ENCODE data around the gene ATP8A2. TPM values are rescaled to one million over a fixed set of nuclear protein-coding genes. Genes with fewer than 3 reads are reported as not detected.

Gene ATP8A2
- total RNA-seq, 1 donor from 2014 or later, result 1.9 TPM

DNA sequence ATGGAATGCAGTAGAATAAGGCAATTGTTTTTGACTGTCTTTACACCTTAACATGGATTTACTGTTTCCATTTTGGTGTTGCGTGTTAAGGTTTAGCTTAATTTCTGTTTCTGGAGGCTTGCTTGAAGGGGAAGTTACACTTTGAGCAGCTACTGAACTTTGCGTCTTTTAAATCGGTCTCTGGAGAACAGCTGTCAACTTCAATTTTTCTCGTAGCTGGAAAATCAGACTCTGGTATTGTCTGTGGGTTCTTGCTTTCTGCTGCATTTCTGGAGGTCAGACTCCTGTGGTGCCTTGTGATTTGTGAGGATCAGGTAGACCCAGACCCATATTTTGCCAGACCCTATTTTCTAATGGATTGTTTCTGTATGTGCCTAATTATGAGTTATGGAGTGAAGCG lies 146.7 kb downstream of the ATP8A2 start:
- Mint-ChIP-seq H3K27me3 (ENCODE audit: low read depth) (peaks cover 14% of the 10 kb centered on the region), H3K4me1 (ENCODE audit: low read depth) (no peaks in the 10 kb centered on the region), H3K4me3 (ENCODE audit: unreplicated experiment) (no peak overlapping the region), H3K9me3 (ENCODE audit: low read depth) (peaks cover 12% of the 10 kb centered on the region), H3K27ac (ENCODE audit: unreplicated experiment) (no peak overlapping the region), H3K36me3 (ENCODE audit: low read depth) (no peaks in the 10 kb centered on the region)
- TF ChIP-seq, protein P1, sequence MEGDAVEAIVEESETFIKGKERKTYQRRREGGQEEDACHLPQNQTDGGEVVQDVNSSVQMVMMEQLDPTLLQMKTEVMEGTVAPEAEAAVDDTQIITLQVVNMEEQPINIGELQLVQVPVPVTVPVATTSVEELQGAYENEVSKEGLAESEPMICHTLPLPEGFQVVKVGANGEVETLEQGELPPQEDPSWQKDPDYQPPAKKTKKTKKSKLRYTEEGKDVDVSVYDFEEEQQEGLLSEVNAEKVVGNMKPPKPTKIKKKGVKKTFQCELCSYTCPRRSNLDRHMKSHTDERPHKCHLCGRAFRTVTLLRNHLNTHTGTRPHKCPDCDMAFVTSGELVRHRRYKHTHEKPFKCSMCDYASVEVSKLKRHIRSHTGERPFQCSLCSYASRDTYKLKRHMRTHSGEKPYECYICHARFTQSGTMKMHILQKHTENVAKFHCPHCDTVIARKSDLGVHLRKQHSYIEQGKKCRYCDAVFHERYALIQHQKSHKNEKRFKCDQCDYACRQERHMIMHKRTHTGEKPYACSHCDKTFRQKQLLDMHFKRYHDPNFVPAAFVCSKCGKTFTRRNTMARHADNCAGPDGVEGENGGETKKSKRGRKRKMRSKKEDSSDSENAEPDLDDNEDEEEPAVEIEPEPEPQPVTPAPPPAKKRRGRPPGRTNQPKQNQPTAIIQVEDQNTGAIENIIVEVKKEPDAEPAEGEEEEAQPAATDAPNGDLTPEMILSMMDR (IDR thresholded peaks at IDR 0.05), result no peak
- DNase-seq (ENCODE audit: low spot score), result no peak

DNA sequence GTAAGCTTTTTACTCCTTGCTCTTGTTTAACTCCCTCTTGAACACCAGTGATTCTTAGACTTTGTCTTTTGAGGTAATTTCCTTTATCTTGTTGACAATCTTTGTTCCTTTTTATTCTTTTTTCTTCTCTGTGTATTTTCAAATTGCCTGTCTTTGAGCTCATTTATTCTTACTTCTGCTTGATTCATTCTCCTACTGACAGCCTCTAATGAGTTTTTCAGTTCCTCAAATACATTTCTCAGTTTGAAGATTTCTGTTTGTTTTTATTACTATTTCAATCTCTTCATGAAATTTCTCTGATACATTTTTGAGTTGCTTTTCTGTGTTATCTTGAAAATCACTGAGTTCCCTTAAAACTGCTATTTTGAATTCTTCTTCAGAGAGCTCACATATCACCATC lies 154.1 kb downstream of the ATP8A2 start:
- TF ChIP-seq, protein P1 (IDR thresholded peaks at IDR 0.05), result no peak
- H3K4me3 Mint-ChIP-seq (ENCODE audit: unreplicated experiment), result no peak overlapping the region
- DNase-seq (ENCODE audit: low spot score), result no peak
- peaks cover 11% of the 10 kb centered on the region for H3K36me3 Mint-ChIP-seq (ENCODE audit: low read depth)
- H3K27ac Mint-ChIP-seq (ENCODE audit: unreplicated experiment), result no peak overlapping the region
- peaks cover 41% of the 10 kb centered on the region for H3K9me3 Mint-ChIP-seq (ENCODE audit: low read depth)
- H3K4me1 Mint-ChIP-seq (ENCODE audit: low read depth), result no peaks in the 10 kb centered on the region
- peaks cover 30% of the 10 kb centered on the region for H3K27me3 Mint-ChIP-seq (ENCODE audit: low read depth)

DNA sequence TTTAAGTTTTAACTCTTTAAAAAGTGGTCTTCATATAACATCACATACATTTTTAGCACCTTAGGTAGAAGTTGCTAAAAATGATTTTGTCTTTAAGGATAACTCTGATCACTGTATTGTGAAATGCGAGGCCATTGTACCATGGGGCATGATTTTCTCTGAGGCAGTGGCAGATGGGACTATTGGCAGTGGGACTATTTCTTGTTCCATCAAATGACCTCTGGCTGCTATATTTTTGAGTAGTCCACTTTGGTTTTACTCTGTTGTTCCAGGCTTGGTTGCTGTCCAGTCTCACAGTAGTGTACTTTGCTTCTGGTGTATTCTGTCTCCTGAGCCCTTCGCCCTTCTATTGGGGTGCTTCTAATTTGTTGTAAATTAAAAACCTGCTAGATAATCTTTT lies 156.5 kb downstream of the ATP8A2 start:
- Mint-ChIP-seq H3K27ac (ENCODE audit: unreplicated experiment) (no peak overlapping the region), H3K4me3 (ENCODE audit: unreplicated experiment) (no peak overlapping the region), H3K9me3 (ENCODE audit: low read depth) (peaks cover 32% of the 10 kb centered on the region), H3K36me3 (ENCODE audit: low read depth) (peaks cover 11% of the 10 kb centered on the region), H3K4me1 (ENCODE audit: low read depth) (no peaks in the 10 kb centered on the region), H3K27me3 (ENCODE audit: low read depth) (peaks cover 31% of the 10 kb centered on the region)
- TF ChIP-seq, protein P1 (IDR thresholded peaks at IDR 0.05), result no peak
- DNase-seq (ENCODE audit: low spot score), result no peak

DNA sequence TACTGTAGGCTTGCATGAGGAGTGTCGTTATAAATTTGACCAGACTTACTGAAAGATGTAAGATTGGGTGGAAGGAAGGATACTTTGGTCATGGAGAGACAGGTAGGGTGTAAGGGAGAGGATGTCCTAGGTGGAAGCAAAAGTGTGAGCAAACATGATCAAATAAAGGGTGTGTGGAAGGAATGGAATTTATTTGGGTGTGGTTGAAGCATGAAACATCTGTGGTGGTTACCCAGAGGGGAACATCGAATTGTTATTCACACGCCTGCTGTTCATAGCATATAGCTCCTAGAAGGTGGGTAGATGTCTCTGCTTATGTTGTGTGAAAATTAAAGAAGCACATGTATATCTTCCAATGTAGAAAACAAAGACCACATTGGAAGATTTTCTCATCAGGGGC lies 157.7 kb downstream of the ATP8A2 start:
- Mint-ChIP-seq H3K36me3 (ENCODE audit: low read depth) (peaks cover 11% of the 10 kb centered on the region), H3K9me3 (ENCODE audit: low read depth) (peaks cover 24% of the 10 kb centered on the region), H3K4me3 (ENCODE audit: unreplicated experiment) (no peak overlapping the region), H3K27ac (ENCODE audit: unreplicated experiment) (no peak overlapping the region), H3K27me3 (ENCODE audit: low read depth) (peaks cover 32% of the 10 kb centered on the region), H3K4me1 (ENCODE audit: low read depth) (no peaks in the 10 kb centered on the region)
- no peak for DNase-seq (ENCODE audit: low spot score)
- TF ChIP-seq, protein P1 (IDR thresholded peaks at IDR 0.05), result no peak

DNA sequence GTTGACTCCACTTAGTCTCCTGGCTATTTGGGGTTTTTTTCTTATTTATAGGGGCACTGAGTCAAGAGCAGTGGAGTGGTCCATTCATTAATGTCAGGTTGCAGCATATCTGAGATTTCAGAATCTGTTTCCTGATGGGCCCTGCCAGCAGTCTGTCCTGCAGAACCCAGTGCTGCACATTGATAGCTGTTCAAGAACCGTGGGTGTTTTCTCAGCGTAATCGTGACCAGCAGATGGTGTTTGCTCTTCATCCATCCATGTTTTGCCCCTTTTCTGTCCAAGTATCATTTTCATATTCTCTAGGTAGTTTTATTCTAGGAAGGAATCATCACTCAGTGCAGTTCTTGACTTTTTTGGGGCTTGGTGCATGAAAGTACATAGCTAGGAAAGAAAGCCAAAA lies 166.5 kb downstream of the ATP8A2 start:
- TF ChIP-seq, protein P1 (IDR thresholded peaks at IDR 0.05), result no peak
- Mint-ChIP-seq H3K27me3 (ENCODE audit: low read depth) (peaks cover 42% of the 10 kb centered on the region), H3K36me3 (ENCODE audit: low read depth) (no peaks in the 10 kb centered on the region), H3K9me3 (ENCODE audit: low read depth) (no peaks in the 10 kb centered on the region), H3K4me1 (ENCODE audit: low read depth) (no peaks in the 10 kb centered on the region), H3K4me3 (ENCODE audit: unreplicated experiment) (no peak overlapping the region), H3K27ac (ENCODE audit: unreplicated experiment) (no peak overlapping the region)
- no peak for DNase-seq (ENCODE audit: low spot score)

All from chondrocyte (in vitro differentiated cells).